GM23338 (cell line): ENCODE data around the gene EHD4. TPM values are rescaled to one million over a fixed set of nuclear protein-coding genes. Genes with fewer than 3 reads are reported as not detected.

Experiments
- ATAC-seq: fragments of 200-7000 bp; cut with Tn5 transposase; 3 replicates; pipeline ENCODE4 v1.9.1; 2020
- DNase-seq: peaks from one replicate; pipeline ENCODE4 v3.0.0-alpha.2; 2015; ENCODE audit warnings: low spot score
- H2AFZ ChIP-seq: fragments of 200-600 bp; sonication (generic); 2 replicates; pipeline ENCODE4 v1.8.0; 2016; ENCODE audit warnings: antibody characterized with exemption, mild to moderate bottlenecking, moderate library complexity
- H3F3A ChIP-seq: fragments of 200-600 bp; sonication (generic); replicated peaks from 2 replicates; pipeline ENCODE4 v1.8.0; 2017; ENCODE audit warnings: antibody characterized with exemption, mixed run types, low read depth
- H3K27ac ChIP-seq: fragments of 200-600 bp; sonication (generic); 2 replicates; pipeline ENCODE4 v1.6.1; 2016; ENCODE audit warnings: low read depth
- H3K27me3 ChIP-seq: fragments of 200-600 bp; sonication (generic); 2 replicates; pipeline ENCODE4 v1.8.0; 2016; ENCODE audit warnings: mild to moderate bottlenecking, mixed run types, moderate library complexity; ENCODE audit not compliant: insufficient read depth
- H3K36me3 ChIP-seq: fragments of 200-600 bp; sonication (generic); 2 replicates; pipeline ENCODE4 v1.8.0; 2016; ENCODE audit warnings: mild to moderate bottlenecking; ENCODE audit not compliant: insufficient read depth
- H3K4me1 ChIP-seq: fragments of 200-600 bp; sonication (generic); 2 replicates; pipeline ENCODE4 v1.8.0; 2016; ENCODE audit warnings: mild to moderate bottlenecking, moderate library complexity; ENCODE audit not compliant: insufficient read depth
- H3K4me2 ChIP-seq: fragments of 200-600 bp; sonication (generic); 2 replicates; pipeline ENCODE4 v1.7.1; 2017; ENCODE audit warnings: mixed run types
- H3K4me3 ChIP-seq: fragments of 200-600 bp; sonication (generic); 2 replicates; pipeline ENCODE4 v1.6.1; 2016; ENCODE audit warnings: mixed run types
- H3K79me2 ChIP-seq: fragments of 200-600 bp; sonication (generic); replicated peaks from 2 replicates; pipeline ENCODE4 v1.8.0; 2017; ENCODE audit warnings: mild to moderate bottlenecking; ENCODE audit not compliant: insufficient read depth
- H3K9me2 ChIP-seq: fragments of 200-600 bp; sonication (generic); 2 replicates; pipeline ENCODE4 v1.8.0; 2017; ENCODE audit not compliant: insufficient read depth
- H4K20me1 ChIP-seq: fragments of 200-600 bp; sonication (generic); replicated peaks from 2 replicates; pipeline ENCODE4 v1.8.0; 2017; ENCODE audit warnings: mild to moderate bottlenecking; ENCODE audit not compliant: insufficient read depth
- H3K27ac Mint-ChIP-seq: 2 replicates; pipeline ENCODE4 v1.8.0; 2020; ENCODE audit warnings: inconsistent platforms, mild to moderate bottlenecking, moderate library complexity, mixed read lengths
- H3K27me3 Mint-ChIP-seq: 3 replicates; pipeline ENCODE4 v1.8.0; 2022; ENCODE audit warnings: low read depth, mild to moderate bottlenecking, moderate library complexity, mixed read lengths, inconsistent platforms; ENCODE audit not compliant: insufficient read depth, poor library complexity
- H3K36me3 Mint-ChIP-seq: 3 replicates; pipeline ENCODE4 v1.8.0; 2021; ENCODE audit warnings: low read depth, mild to moderate bottlenecking, inconsistent platforms, moderate library complexity, mixed read lengths
- H3K4me1 Mint-ChIP-seq: 3 replicates; pipeline ENCODE4 v1.8.0; 2020; ENCODE audit warnings: mild to moderate bottlenecking, inconsistent platforms, mixed read lengths
- H3K4me3 Mint-ChIP-seq: 3 replicates; pipeline ENCODE4 v1.8.0; 2021; ENCODE audit warnings: moderate library complexity, mild to moderate bottlenecking, inconsistent platforms, mixed read lengths
- H3K9me3 Mint-ChIP-seq: 3 replicates; pipeline ENCODE4 v1.8.0; 2020; ENCODE audit warnings: moderate library complexity, mild to moderate bottlenecking, inconsistent platforms, mixed read lengths
- ETS1 ChIP-seq: IDR thresholded peaks from 2 replicates; pipeline ENCODE4 v1.6.1; 2016; ENCODE audit warnings: antibody characterized with exemption
- EZH2 ChIP-seq: fragments of 200-600 bp; sonication (generic); IDR thresholded peaks from one replicate; pipeline ENCODE4 v1.8.0; 2017; ENCODE audit warnings: antibody characterized with exemption, mild to moderate bottlenecking, low read depth; ENCODE audit not compliant: unreplicated experiment
- EZH2phosphoT487 ChIP-seq: fragments of 200-600 bp; sonication (generic); IDR thresholded peaks from one replicate; pipeline ENCODE4 v1.8.1; 2018; ENCODE audit warnings: antibody characterized with exemption; ENCODE audit not compliant: unreplicated experiment
- JUNB ChIP-seq: IDR thresholded peaks from one replicate; pipeline ENCODE4 v1.6.1; 2016; ENCODE audit warnings: antibody characterized with exemption; ENCODE audit not compliant: unreplicated experiment
- NANOG ChIP-seq: IDR thresholded peaks from 2 replicates; pipeline ENCODE4 v1.6.1; 2016; ENCODE audit warnings: antibody characterized with exemption, borderline replicate concordance
- POLR2AphosphoS5 ChIP-seq: IDR thresholded peaks from 2 replicates; pipeline ENCODE4 v1.6.1; 2016; ENCODE audit warnings: antibody characterized with exemption, low read depth
- REST ChIP-seq: IDR thresholded peaks from one replicate; pipeline ENCODE4 v1.6.1; 2018; ENCODE audit warnings: antibody characterized with exemption; ENCODE audit not compliant: unreplicated experiment
- STAT1 ChIP-seq: IDR thresholded peaks from one replicate; pipeline ENCODE4 v1.6.1; 2016; ENCODE audit warnings: antibody characterized with exemption; ENCODE audit not compliant: unreplicated experiment
- ZNF114 ChIP-seq: fragments of 250-450 bp; sonication (Bioruptor Pico); IDR thresholded peaks from 2 replicates; pipeline ENCODE4 v1.5.0; 2020; ENCODE audit warnings: mild to moderate bottlenecking, moderate library complexity
- ZNF331 ChIP-seq: fragments of 250-450 bp; sonication (Bioruptor Pico); IDR thresholded peaks from 2 replicates; pipeline ENCODE4 v1.5.0; 2020; ENCODE audit warnings: low read depth, mild to moderate bottlenecking, moderate library complexity
- polyA plus RNA-seq: library from polyadenylated mRNA; unstranded; fragments of >200 nt; fragmentation: Nextera tagmentation; extraction: Ambion mirVana; gene quantifications from 2 replicates; pipeline ENCODE4 v1.2.1, GENCODE V29; 2016
- total RNA-seq: library from RNA; depleted of rRNA; stranded (reverse); fragments of >200 nt; shearing (Covaris generic); gene quantifications from 2 replicates; pipeline ENCODE4 v1.2.3, GENCODE V29; 2014
- TF ChIP-seq, protein P1 (sequence below), 2 experiments: fragments of 200-600 bp in 1 of 2; sonication (generic) in 1 of 2; conservative IDR thresholded peaks; 2 replicates each; pipeline versions ENCODE4 v1.5.1 to v1.6.1; 2016 to 2017; ENCODE audit warnings: antibody characterized with exemption in 2 of 2, low read depth in 2 of 2, mild to moderate bottlenecking in 2 of 2, moderate library complexity in 1 of 2

Gene EHD4
- total and polyA plus RNA-seq, 2 experiments from 2014 or later = 13.0 to 31.0 TPM

DNA sequence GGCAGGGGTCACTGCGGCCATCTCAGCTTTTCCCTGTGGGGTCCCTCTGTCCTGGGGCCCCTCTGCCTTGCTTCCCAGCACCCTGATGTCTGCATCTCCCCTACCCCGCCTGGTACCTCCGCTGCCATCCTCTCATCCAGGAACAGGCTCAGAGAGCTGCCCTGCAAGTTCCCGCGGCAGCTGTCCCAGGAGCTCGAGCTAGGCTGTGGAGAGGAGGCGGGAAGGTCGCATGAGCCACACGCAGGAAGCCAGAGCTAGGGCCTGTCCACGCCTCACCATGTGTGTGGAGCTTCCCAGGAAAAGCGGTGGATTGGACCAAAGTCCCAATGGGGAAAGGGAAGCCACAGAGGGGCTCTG, 121.2 kb downstream of the EHD4 start:
- no peak overlapping the region for H3K27ac ChIP-seq
- Mint-ChIP-seq H3K36me3 (no peaks in the 10 kb centered on the region; the same call in 2 of the 3 replicates), H3K27ac (no peak overlapping the region), H3K4me3 (no peak overlapping the region), H3K9me3 (no peaks in the 10 kb centered on the region; the same call in 2 of the 3 replicates), H3K27me3 (peaks cover 14% of the 10 kb centered on the region), H3K4me1 (peaks cover 6% of the 10 kb centered on the region)
- H3K27me3 ChIP-seq = no peaks in the 10 kb centered on the region
- no peaks in the 10 kb centered on the region for H3K9me2 ChIP-seq
- ATAC-seq = no peak
- no peaks in the 10 kb centered on the region for H3F3A ChIP-seq
- DNase-seq = no peak
- H3K36me3 ChIP-seq = no peaks in the 10 kb centered on the region
- H2AFZ ChIP-seq = no peak overlapping the region
- no peaks in the 10 kb centered on the region for H3K79me2 ChIP-seq
- H3K4me1 ChIP-seq = no peaks in the 10 kb centered on the region
- H3K4me3 ChIP-seq = no peak overlapping the region
- H4K20me1 ChIP-seq = no peaks in the 10 kb centered on the region
- H3K4me2 ChIP-seq = no peak overlapping the region
- no peak for TF ChIP-seq POLR2AphosphoS5
- no peak for TF ChIP-seq EZH2phosphoT487
- TF ChIP-seq, protein P1, sequence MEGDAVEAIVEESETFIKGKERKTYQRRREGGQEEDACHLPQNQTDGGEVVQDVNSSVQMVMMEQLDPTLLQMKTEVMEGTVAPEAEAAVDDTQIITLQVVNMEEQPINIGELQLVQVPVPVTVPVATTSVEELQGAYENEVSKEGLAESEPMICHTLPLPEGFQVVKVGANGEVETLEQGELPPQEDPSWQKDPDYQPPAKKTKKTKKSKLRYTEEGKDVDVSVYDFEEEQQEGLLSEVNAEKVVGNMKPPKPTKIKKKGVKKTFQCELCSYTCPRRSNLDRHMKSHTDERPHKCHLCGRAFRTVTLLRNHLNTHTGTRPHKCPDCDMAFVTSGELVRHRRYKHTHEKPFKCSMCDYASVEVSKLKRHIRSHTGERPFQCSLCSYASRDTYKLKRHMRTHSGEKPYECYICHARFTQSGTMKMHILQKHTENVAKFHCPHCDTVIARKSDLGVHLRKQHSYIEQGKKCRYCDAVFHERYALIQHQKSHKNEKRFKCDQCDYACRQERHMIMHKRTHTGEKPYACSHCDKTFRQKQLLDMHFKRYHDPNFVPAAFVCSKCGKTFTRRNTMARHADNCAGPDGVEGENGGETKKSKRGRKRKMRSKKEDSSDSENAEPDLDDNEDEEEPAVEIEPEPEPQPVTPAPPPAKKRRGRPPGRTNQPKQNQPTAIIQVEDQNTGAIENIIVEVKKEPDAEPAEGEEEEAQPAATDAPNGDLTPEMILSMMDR (conservative IDR thresholded peaks at IDR 0.05; ENCODE audit: low read depth in 2 of 2) = no peak
- TF ChIP-seq EZH2 = no peak

- DNase-seq = no peak
- H3F3A ChIP-seq = no peaks in the 10 kb centered on the region
- no peaks in the 10 kb centered on the region for H3K79me2 ChIP-seq
- no peaks in the 10 kb centered on the region for H3K36me3 ChIP-seq
- no peaks in the 10 kb centered on the region for H3K27me3 ChIP-seq
- Mint-ChIP-seq H3K36me3 (no peaks in the 10 kb centered on the region; the same call in 2 of the 3 replicates), H3K27me3 (peaks cover 11% of the 10 kb centered on the region), H3K4me1 (peaks cover 3% of the 10 kb centered on the region), H3K9me3 (no peaks in the 10 kb centered on the region; the same call in 2 of the 3 replicates), H3K27ac (no peak overlapping the region), H3K4me3 (no peak overlapping the region)
- H3K9me2 ChIP-seq = no peaks in the 10 kb centered on the region
- H3K4me2 ChIP-seq = no peak overlapping the region
- no peaks in the 10 kb centered on the region for H3K4me1 ChIP-seq
- ATAC-seq = no peak
- H2AFZ ChIP-seq = no peak overlapping the region
- no peaks in the 10 kb centered on the region for H4K20me1 ChIP-seq
- H3K27ac ChIP-seq = no peak overlapping the region
- no peak overlapping the region for H3K4me3 ChIP-seq
- TF ChIP-seq ZNF331 (CRISPR knock-in tag) (no peak), POLR2AphosphoS5 (no peak), REST (no peak), JUNB (no peak), NANOG (no peak), STAT1 (no peak), EZH2phosphoT487 (no peak), ZNF114 (no peak), ETS1 (no peak)
- TF ChIP-seq, protein P1 (conservative IDR thresholded peaks at IDR 0.05; ENCODE audit: low read depth in 2 of 2) = no peak
These were observed 121.7 kb downstream of the EHD4 start for GRCh38 chr15:41850482-41851166.
